GM12872 (cell line): ENCODE measurements around the gene APRT.

Source experiments
- CTCF ChIP-seq: IDR thresholded peaks from 3 replicates; pipeline ENCODE4 v1.5.1; 2011; ENCODE audit warnings: low read depth, mild to moderate bottlenecking, low read length, moderate library complexity; ENCODE audit not compliant: insufficient read depth

APRT gene

DNA sequence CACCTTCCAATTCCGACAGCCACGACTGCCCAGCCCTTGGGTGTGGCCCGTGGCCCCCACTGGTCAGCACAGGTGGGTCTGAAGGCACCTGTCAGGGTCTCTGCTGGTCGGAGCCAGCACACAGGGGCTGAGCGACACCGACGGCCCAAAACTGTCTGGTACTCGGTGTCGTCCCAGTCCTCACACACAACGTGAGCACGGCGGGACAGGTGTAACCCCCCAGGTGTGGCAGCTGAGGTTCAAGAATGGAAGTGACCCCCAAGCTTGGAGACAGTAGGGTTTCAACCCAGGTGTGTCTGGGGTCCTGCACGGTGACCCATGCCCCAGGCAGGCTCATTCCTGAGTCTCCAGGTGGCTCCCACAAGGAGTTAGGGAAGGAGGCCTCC, 44.0 kb upstream of the APRT start:
- TF ChIP-seq CTCF, result no peak

- TF ChIP-seq CTCF, result no peak
Measured at GRCh38 chr16:88855176-88855575, 43.4 kb upstream of the APRT start.

- no peak for TF ChIP-seq CTCF
Measured at GRCh38 chr16:88854306-88855111, 42.8 kb upstream of the APRT start.

DNA sequence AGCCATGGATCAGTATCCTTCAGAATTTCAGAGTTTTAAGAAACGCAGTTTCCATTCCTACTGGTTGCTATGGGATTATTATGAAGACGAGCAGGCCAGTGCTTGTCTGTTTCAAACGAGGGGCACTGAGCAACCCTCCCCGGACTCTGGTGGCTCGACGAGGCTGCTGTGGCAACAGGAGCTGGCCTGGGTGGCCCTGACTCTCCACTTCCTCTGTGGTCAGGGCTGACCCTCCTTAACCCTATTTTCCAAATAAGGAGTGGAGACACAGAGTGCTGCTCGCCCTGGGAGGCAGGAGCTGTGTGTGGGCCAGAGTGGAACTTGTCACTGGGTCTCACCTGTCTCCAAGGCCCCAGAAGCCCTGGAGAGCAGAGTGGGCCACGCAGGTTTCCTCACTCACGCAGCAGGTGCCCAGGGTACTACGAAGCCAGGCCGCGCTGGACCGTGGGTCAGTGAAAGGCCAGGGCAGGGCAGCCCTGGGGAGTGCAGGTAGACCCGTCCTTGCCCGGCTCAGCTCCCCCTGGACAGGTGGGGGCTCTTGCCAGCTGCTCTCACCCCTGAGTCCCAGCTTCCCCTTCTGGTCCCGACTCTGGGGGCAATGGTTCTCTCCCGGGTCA, 41.7 kb upstream of the APRT start:
- TF ChIP-seq CTCF, result no peak

DNA sequence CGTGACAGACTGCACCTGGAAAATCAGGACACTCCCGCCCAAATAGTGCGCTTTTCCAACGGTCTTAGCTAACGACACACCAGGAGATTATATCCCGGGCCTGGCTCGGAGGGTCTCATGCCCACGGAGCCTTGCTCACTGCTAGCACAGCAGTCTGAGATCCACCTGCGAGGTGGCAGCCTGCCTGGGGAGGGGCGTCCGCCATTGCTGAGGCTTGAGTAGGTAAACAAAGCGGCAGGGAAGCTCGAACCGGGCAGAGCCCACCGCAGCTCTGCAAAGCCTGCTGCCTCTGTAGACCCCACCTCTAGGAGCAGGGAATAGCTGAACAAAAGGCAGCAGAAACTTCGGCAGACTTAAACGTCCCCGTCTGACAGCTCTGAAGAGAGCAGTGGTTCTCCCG, 39.9 kb upstream of the APRT start:
- no peak for TF ChIP-seq CTCF

GRCh38 chr16:88850531-88851199, 38.9 kb upstream of the APRT start:
- no peak for TF ChIP-seq CTCF

- no peak for TF ChIP-seq CTCF
Measured at GRCh38 chr16:88848557-88848956, 36.8 kb upstream of the APRT start.
